Neural cell (in vitro differentiated cells): Measurements from ENCODE around the gene TATDN2.

Source experiments
- POLR2AphosphoS5 ChIP-seq: IDR thresholded peaks from 2 replicates; pipeline ENCODE4 v1.6.1; 2012
- TAF1 ChIP-seq: IDR thresholded peaks from 2 replicates; pipeline ENCODE4 v1.6.1; 2012; ENCODE audit warnings: low read depth
- TF ChIP-seq, protein P1 (sequence below): fragments of 450-650 bp; IDR thresholded peaks from 2 replicates; pipeline ENCODE4 v1.5.1; 2014; ENCODE audit warnings: antibody characterized with exemption, mild to moderate bottlenecking, moderate library complexity; ENCODE audit not compliant: poor library complexity, severe bottlenecking

DNA sequence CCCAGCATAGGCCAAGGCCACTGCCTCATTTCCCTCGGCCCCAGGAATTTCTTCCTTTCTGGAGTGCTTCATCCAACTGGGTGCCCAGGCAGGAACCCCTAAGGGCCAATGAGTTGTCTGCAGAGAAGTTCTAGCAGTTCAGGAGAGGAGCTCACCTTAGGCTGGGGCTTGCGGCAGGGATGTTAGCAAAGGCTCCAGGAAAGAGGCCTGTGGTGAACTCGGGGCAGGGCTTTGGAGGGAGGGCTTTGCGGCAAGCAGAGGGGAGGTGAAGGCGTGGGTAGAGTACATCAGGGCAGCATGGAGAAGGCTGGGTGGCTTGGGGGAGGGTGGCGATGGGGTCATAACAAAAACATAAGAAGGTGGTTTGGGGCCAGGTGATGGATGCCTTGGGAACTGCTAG is 43.4 kb downstream of the TATDN2 start:
- TF ChIP-seq POLR2AphosphoS5 (no peak), TAF1 (no peak)
- TF ChIP-seq, protein P1, sequence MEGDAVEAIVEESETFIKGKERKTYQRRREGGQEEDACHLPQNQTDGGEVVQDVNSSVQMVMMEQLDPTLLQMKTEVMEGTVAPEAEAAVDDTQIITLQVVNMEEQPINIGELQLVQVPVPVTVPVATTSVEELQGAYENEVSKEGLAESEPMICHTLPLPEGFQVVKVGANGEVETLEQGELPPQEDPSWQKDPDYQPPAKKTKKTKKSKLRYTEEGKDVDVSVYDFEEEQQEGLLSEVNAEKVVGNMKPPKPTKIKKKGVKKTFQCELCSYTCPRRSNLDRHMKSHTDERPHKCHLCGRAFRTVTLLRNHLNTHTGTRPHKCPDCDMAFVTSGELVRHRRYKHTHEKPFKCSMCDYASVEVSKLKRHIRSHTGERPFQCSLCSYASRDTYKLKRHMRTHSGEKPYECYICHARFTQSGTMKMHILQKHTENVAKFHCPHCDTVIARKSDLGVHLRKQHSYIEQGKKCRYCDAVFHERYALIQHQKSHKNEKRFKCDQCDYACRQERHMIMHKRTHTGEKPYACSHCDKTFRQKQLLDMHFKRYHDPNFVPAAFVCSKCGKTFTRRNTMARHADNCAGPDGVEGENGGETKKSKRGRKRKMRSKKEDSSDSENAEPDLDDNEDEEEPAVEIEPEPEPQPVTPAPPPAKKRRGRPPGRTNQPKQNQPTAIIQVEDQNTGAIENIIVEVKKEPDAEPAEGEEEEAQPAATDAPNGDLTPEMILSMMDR = no peak
